ENCODE data around the gene COL23A1.
"Not testable (repeated sequence)": the region's sequence is repeated elsewhere in the genome, so short reads cannot be mapped to it uniquely, and the experiment has no call there.

The COL23A1 gene

GRCh38 chr5:178371362-178372111 is 218.7 kb downstream of the COL23A1 start:
- no peak for DNase-seq

- DNase-seq: no peak
Measured at GRCh38 chr5:178370102-178370501, 220.1 kb downstream of the COL23A1 start.

- DNase-seq: not testable (repeated sequence)
Measured at GRCh38 chr5:178369469-178369868, 220.7 kb downstream of the COL23A1 start.

GRCh38 chr5:178368716-178369300 is 221.4 kb downstream of the COL23A1 start:
- no peak for DNase-seq

- no peak for DNase-seq
Measured at GRCh38 chr5:178368274-178368673, 221.9 kb downstream of the COL23A1 start.

GRCh38 chr5:178367736-178368120 is 222.5 kb downstream of the COL23A1 start:
- DNase-seq: no peak

GRCh38 chr5:178366998-178367735 is 223.0 kb downstream of the COL23A1 start:
- no peak for DNase-seq

GRCh38 chr5:178365501-178366440 is 224.4 kb downstream of the COL23A1 start:
- no peak for DNase-seq

- DNase-seq: no peak
Measured at GRCh38 chr5:178364326-178364675, 225.9 kb downstream of the COL23A1 start.

GRCh38 chr5:178363501-178364325 is 226.5 kb downstream of the COL23A1 start:
- DNase-seq: no peak

- DNase-seq: no peak
Measured at GRCh38 chr5:178361657-178362445, 228.3 kb downstream of the COL23A1 start.

GRCh38 chr5:178360926-178361235 is 229.3 kb downstream of the COL23A1 start:
- DNase-seq: no peak

GRCh38 chr5:178360222-178360925 is 229.8 kb downstream of the COL23A1 start:
- DNase-seq: no peak

GRCh38 chr5:178359738-178360137 is 230.5 kb downstream of the COL23A1 start:
- no peak for DNase-seq

- no peak for DNase-seq
Measured at GRCh38 chr5:178357678-178358077, 232.5 kb downstream of the COL23A1 start.

- no peak for DNase-seq
Measured at GRCh38 chr5:178357121-178357521, 233.1 kb downstream of the COL23A1 start.

GRCh38 chr5:178356431-178356872 is 233.7 kb downstream of the COL23A1 start:
- DNase-seq: no peak

GRCh38 chr5:178355671-178356070 is 234.5 kb downstream of the COL23A1 start:
- no peak for DNase-seq

GRCh38 chr5:178353461-178353860 is 236.7 kb downstream of the COL23A1 start:
- no peak for DNase-seq

GRCh38 chr5:178352035-178352349 is 238.2 kb downstream of the COL23A1 start:
- no peak for DNase-seq
